HFFc6 (cell line): ENCODE measurements around the gene EEIG2. TPM values are rescaled to one million over a fixed set of nuclear protein-coding genes. Genes with fewer than 3 reads are reported as not detected.

Source experiments
- DNase-seq: peaks from one replicate; pipeline ENCODE4 v3.0.0-alpha.2; 2018
- H3K27ac Mint-ChIP-seq: 2 replicates; pipeline ENCODE4 v1.8.0; 2020; ENCODE audit warnings: mild to moderate bottlenecking, mixed read lengths
- H3K27me3 Mint-ChIP-seq: 2 replicates; pipeline ENCODE4 v1.8.0; 2021; ENCODE audit warnings: mild to moderate bottlenecking, moderate library complexity, mixed read lengths; ENCODE audit not compliant: insufficient read depth
- H3K36me3 Mint-ChIP-seq: 2 replicates; pipeline ENCODE4 v1.8.0; 2021; ENCODE audit warnings: low read depth, mixed read lengths
- H3K4me1 Mint-ChIP-seq: 2 replicates; pipeline ENCODE4 v1.8.0; 2020; ENCODE audit warnings: low read depth, mixed read lengths
- H3K4me3 Mint-ChIP-seq: 2 replicates; pipeline ENCODE4 v1.8.0; 2020; ENCODE audit warnings: mild to moderate bottlenecking, moderate library complexity, mixed read lengths
- H3K9me3 Mint-ChIP-seq: 2 replicates; pipeline ENCODE4 v1.8.0; 2020; ENCODE audit warnings: mild to moderate bottlenecking, mixed read lengths
- total RNA-seq, 6 experiments: library from RNA; stranded (reverse); fragmentation: NEBNext Ultra II Directional; extraction: Animal tissue kit (Norgen Biotek cat#: 25700); gene quantifications; 2 replicates in 1 of 6; 3 replicates in 5 of 6; pipeline ENCODE4 v1.2.3, GENCODE V29; 2021
- TF ChIP-seq, protein P1 (sequence below): fragments of 200-600 bp; sonication (generic); IDR thresholded peaks from 2 replicates; pipeline ENCODE4 v1.5.0; 2021; ENCODE audit warnings: antibody characterized with exemption, mild to moderate bottlenecking

The EEIG2 gene
- total RNA-seq, 6 experiments from 2014 or later, result 3.3 to 5.2 (median 4.5) TPM

GRCh38 chr1:108521990-108522393 lies 37.9 kb upstream of the EEIG2 start:
- H3K27me3 Mint-ChIP-seq, result peaks cover 16% of the 10 kb centered on the region
- DNase-seq, result no peak
- H3K27ac Mint-ChIP-seq, result no peak overlapping the region
- no peak overlapping the region for H3K4me3 Mint-ChIP-seq
- H3K4me1 Mint-ChIP-seq, result no peaks in the 10 kb centered on the region
- H3K9me3 Mint-ChIP-seq, result no peaks in the 10 kb centered on the region
- no peaks in the 10 kb centered on the region for H3K36me3 Mint-ChIP-seq
- TF ChIP-seq, protein P1, sequence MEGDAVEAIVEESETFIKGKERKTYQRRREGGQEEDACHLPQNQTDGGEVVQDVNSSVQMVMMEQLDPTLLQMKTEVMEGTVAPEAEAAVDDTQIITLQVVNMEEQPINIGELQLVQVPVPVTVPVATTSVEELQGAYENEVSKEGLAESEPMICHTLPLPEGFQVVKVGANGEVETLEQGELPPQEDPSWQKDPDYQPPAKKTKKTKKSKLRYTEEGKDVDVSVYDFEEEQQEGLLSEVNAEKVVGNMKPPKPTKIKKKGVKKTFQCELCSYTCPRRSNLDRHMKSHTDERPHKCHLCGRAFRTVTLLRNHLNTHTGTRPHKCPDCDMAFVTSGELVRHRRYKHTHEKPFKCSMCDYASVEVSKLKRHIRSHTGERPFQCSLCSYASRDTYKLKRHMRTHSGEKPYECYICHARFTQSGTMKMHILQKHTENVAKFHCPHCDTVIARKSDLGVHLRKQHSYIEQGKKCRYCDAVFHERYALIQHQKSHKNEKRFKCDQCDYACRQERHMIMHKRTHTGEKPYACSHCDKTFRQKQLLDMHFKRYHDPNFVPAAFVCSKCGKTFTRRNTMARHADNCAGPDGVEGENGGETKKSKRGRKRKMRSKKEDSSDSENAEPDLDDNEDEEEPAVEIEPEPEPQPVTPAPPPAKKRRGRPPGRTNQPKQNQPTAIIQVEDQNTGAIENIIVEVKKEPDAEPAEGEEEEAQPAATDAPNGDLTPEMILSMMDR, result no peak

DNA sequence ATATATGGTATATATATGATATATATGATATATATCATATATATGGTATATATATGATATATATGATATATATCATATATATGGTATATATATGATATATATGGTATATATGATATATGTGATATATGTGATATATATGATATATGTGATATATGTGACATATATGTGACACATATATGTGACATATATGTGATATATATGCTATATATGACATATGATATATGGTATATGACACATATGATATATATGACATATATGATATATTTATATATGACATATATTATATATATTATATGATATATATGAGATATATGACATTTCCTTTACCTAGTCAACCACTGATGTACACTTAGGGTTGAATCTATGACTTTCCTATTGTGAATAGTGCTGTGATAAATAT lies 36.1 kb upstream of the EEIG2 start:
- H3K36me3 Mint-ChIP-seq, result no peaks in the 10 kb centered on the region
- H3K9me3 Mint-ChIP-seq, result no peaks in the 10 kb centered on the region
- DNase-seq, result no peak
- peaks cover 9% of the 10 kb centered on the region for H3K27me3 Mint-ChIP-seq
- no peaks in the 10 kb centered on the region for H3K4me1 Mint-ChIP-seq
- H3K4me3 Mint-ChIP-seq, result no peak overlapping the region
- no peak overlapping the region for H3K27ac Mint-ChIP-seq
- TF ChIP-seq, protein P1, result no peak

GRCh38 chr1:108524676-108525075 lies 35.2 kb upstream of the EEIG2 start:
- Mint-ChIP-seq H3K27me3 (peaks cover 6% of the 10 kb centered on the region), H3K27ac (no peak overlapping the region), H3K4me3 (no peak overlapping the region), H3K36me3 (no peaks in the 10 kb centered on the region), H3K4me1 (no peaks in the 10 kb centered on the region), H3K9me3 (no peaks in the 10 kb centered on the region)
- TF ChIP-seq, protein P1, result no peak
- no peak for DNase-seq

DNA sequence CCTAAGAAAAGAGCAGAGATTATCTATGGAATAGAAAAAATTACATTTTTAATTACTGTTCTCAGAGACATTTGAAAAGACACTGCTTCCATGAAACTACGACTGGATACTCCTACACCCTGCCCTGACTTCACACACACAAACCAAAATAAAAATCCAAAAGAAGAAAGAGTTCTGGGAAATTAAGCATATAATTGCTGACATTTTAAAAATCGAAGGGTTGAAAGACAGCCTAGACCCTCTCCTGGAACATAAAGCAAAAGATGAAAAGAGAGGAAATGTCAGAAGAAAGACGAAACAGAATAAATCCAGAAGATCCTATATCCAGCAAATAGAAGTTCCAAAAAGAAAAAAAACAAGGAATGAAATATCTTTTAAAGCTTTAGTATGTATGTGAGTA lies 32.8 kb upstream of the EEIG2 start:
- Mint-ChIP-seq H3K9me3 (no peaks in the 10 kb centered on the region), H3K36me3 (no peaks in the 10 kb centered on the region), H3K27me3 (peaks cover 8% of the 10 kb centered on the region), H3K4me3 (no peak overlapping the region), H3K4me1 (no peaks in the 10 kb centered on the region), H3K27ac (no peak overlapping the region)
- DNase-seq, result no peak
- TF ChIP-seq, protein P1, result no peak

DNA sequence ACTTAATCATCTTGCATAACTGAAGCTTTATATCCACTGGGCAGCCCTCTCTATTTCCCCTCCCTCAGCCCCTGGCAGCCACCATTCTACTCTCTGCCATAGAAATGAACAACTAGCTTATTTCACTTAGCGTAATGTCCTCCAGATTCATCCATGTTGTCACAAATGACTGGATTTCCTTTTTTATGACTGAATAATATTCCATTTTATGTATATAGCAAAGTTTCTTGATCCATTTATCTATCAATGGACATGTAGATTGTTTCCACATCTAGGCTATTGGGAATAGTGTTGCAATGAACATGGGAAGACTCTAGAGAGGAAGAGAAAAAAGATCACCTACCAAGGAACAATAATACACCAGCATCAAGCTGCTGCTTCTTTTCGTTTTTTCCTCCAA lies 32.1 kb upstream of the EEIG2 start:
- Mint-ChIP-seq H3K36me3 (no peaks in the 10 kb centered on the region), H3K27me3 (peaks cover 7% of the 10 kb centered on the region), H3K9me3 (no peaks in the 10 kb centered on the region), H3K4me3 (no peak overlapping the region), H3K27ac (no peak overlapping the region), H3K4me1 (no peaks in the 10 kb centered on the region)
- TF ChIP-seq, protein P1, result no peak
- no peak for DNase-seq

DNA sequence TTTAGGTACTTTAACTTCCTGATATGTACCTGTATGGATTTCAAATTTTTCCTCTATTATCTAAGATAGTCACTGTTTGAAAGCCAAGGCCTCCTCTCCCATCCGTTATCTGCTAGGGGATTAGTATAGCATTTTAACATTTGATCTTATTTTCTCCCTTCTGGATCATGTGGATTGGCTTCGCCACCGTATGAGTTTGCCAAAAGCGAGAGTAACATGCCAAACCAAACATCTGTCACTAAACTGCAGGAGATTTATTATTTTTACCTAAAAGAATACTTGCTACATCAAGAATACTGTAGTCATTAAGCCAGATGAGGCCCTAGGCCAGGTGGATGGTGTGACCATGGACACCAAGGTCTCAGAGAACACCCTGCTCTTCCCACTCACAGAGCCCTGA lies 28.5 kb upstream of the EEIG2 start:
- TF ChIP-seq, protein P1, result no peak
- peaks cover 9% of the 10 kb centered on the region for H3K27me3 Mint-ChIP-seq
- H3K4me1 Mint-ChIP-seq, result no peaks in the 10 kb centered on the region
- no peaks in the 10 kb centered on the region for H3K36me3 Mint-ChIP-seq
- H3K9me3 Mint-ChIP-seq, result no peaks in the 10 kb centered on the region
- no peak for DNase-seq
- no peak overlapping the region for H3K4me3 Mint-ChIP-seq
- no peak overlapping the region for H3K27ac Mint-ChIP-seq
